Cardiac fibroblast (primary cell): Measurements from ENCODE around the gene FSIP1.

ENCODE experiments used
- DNase-seq, 2 donors: peaks; one replicate each; pipeline versions ENCODE4 v3.0.0 to v3.0.0-alpha.2; 2010; ENCODE audit warnings: low read depth in 2 of 2
- H3K4me3 ChIP-seq, 2 donors: replicated peaks in 1 of 2; 1 replicate in 1 of 2; 2 replicates in 1 of 2; pipeline ENCODE4 v1.5.1; 2011; ENCODE audit warnings: low read depth in 2 of 2, low read length in 2 of 2, mild to moderate bottlenecking in 2 of 2, moderate library complexity in 1 of 2
- TF ChIP-seq, protein P1 (sequence below): IDR thresholded peaks from one replicate; pipeline ENCODE4 v1.5.1; 2011; ENCODE audit warnings: low read depth, mild to moderate bottlenecking, low read length, inconsistent platforms

FSIP1 gene

GRCh38 chr15:39698444-39699390 is 83.9 kb downstream of the FSIP1 start:
- no peak overlapping the region for H3K4me3 ChIP-seq
- TF ChIP-seq, protein P1, sequence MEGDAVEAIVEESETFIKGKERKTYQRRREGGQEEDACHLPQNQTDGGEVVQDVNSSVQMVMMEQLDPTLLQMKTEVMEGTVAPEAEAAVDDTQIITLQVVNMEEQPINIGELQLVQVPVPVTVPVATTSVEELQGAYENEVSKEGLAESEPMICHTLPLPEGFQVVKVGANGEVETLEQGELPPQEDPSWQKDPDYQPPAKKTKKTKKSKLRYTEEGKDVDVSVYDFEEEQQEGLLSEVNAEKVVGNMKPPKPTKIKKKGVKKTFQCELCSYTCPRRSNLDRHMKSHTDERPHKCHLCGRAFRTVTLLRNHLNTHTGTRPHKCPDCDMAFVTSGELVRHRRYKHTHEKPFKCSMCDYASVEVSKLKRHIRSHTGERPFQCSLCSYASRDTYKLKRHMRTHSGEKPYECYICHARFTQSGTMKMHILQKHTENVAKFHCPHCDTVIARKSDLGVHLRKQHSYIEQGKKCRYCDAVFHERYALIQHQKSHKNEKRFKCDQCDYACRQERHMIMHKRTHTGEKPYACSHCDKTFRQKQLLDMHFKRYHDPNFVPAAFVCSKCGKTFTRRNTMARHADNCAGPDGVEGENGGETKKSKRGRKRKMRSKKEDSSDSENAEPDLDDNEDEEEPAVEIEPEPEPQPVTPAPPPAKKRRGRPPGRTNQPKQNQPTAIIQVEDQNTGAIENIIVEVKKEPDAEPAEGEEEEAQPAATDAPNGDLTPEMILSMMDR, result no peak

DNA sequence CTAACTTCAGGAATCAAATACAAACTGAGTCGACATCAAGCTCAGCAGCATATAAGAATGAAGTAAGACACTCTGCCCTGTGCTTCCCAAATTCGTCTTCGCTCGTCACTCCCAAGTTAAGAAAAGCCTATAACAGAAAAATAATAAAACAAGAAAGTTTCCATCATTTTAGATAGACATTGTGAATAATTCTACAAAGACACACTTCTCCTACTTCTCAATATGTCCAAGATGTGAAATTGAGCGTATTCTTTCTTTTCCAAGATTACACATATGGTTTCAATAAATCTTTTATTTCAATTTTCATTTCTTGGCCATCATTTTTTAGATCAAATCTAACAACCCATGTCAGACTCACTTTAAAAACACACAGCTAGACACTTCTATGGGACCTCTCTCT is 85.1 kb downstream of the FSIP1 start:
- H3K4me3 ChIP-seq, result no peak overlapping the region
- TF ChIP-seq, protein P1, result no peak
- DNase-seq, result no peak

More at GRCh38 chr15:39698444-39699390, 83.9 kb downstream of the FSIP1 start:
- peak in 1 of 2 donors; percentile 23 for DNase-seq

GRCh38 chr15:39695793-39696192 is 86.8 kb downstream of the FSIP1 start:
- H3K4me3 ChIP-seq, result no peak overlapping the region
- TF ChIP-seq, protein P1, result no peak
- DNase-seq, result no peak

GRCh38 chr15:39692356-39693327 is 90.0 kb downstream of the FSIP1 start:
- DNase-seq, result peak in 1 of 2 donors; percentile 21
- TF ChIP-seq, protein P1, result no peak
- no peak overlapping the region for H3K4me3 ChIP-seq

DNA sequence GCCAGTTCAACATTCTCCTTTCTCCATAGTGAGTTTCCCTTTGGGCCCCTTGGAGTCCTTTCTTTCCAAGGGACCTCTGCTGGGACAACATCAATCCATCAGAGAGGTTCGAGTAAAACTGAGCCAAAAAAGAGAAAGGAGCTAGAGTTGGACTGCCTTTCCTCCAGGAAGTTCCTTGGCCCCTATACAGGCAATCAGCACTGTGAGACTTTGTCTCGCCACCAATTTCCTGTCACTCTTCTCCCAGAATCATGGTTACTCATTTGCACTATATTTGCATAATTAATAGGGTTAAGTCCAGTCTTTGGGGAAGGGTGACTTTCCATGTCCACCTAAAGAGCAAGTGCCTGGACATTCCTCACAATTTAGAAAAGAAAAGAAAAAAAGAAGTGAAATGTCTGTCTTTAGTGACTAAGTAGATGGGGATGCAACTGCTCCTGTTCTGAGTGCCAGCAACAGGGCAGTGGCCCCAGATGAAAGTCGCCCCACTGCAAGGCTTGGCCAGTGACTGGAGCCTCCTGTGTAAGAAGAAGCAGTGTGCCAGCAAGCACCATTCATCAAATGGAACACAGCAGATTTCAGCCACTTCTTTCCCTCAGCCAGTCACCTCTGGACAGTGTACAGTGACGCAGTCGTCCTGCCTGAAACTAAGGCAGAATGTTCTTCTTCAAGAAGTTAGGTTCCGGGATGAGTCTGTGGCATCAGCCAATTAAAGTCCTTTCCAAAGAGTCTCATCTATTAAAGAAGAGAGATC is 91.6 kb downstream of the FSIP1 start:
- H3K4me3 ChIP-seq, result no peak overlapping the region
- peak in 1 of 2 donors; percentile 6 for DNase-seq
- TF ChIP-seq, protein P1, result no peak

GRCh38 chr15:39687965-39688364 is 94.7 kb downstream of the FSIP1 start:
- TF ChIP-seq, protein P1, result no peak
- H3K4me3 ChIP-seq, result no peak overlapping the region
- DNase-seq, result no peak
